ENCODE results near the gene MAP4K4.

The MAP4K4 gene

GRCh38 chr2:101684313-101684712 is 13.2 kb upstream of the MAP4K4 start:
- no peak for TF ChIP-seq CTCF (IDR thresholded peaks at IDR 0.05; ENCODE audit: low read depth, low read length, missing control alignments)
- H3K4me3 ChIP-seq (ENCODE audit: low read depth, low read length) = no peak overlapping the region
- no peak for DNase-seq
- H3K36me3 ChIP-seq (replicated peaks) = no peaks in the 10 kb centered on the region
- H3K27me3 ChIP-seq (replicated peaks) = no peaks in the 10 kb centered on the region
- no peak overlapping the region for H3K27ac ChIP-seq
- in situ Hi-C loops (cut with HindIII; ENCODE audit: low pct_ligation_motif_present, low sequenced_read_pairs) = no loop called here

GRCh38 chr2:101688261-101688660 is 9.2 kb upstream of the MAP4K4 start:
- TF ChIP-seq CTCF (IDR thresholded peaks at IDR 0.05; ENCODE audit: low read depth, low read length, missing control alignments) = no peak
- in situ Hi-C loops (cut with HindIII; ENCODE audit: low pct_ligation_motif_present, low sequenced_read_pairs) = no loop called here
- Histone ChIP-seq H3K27ac (no peak overlapping the region), H3K4me3 (ENCODE audit: low read depth, low read length) (no peak overlapping the region), H3K27me3 (replicated peaks) (no peaks in the 10 kb centered on the region), H3K36me3 (replicated peaks) (no peaks in the 10 kb centered on the region)
- DNase-seq = no peak

- DNase-seq = no peak
- Histone ChIP-seq H3K36me3 (replicated peaks) (no peaks in the 10 kb centered on the region), H3K4me3 (ENCODE audit: low read depth, low read length) (no peak overlapping the region), H3K27ac (no peak overlapping the region), H3K27me3 (replicated peaks) (no peaks in the 10 kb centered on the region)
- no peak for TF ChIP-seq CTCF (IDR thresholded peaks at IDR 0.05; ENCODE audit: low read depth, low read length, missing control alignments)
- in situ Hi-C loops (cut with HindIII; ENCODE audit: low pct_ligation_motif_present, low sequenced_read_pairs) = no loop called here
Observed at GRCh38 chr2:101689114-101689825, 8.2 kb upstream of the MAP4K4 start.

GRCh38 chr2:101690547-101691152 is 6.9 kb upstream of the MAP4K4 start:
- H3K36me3 ChIP-seq (replicated peaks) = no peaks in the 10 kb centered on the region
- H3K4me3 ChIP-seq (ENCODE audit: low read depth, low read length) = no peak overlapping the region
- in situ Hi-C loops (cut with HindIII; ENCODE audit: low pct_ligation_motif_present, low sequenced_read_pairs) = no loop called here
- DNase-seq = no peak
- H3K27ac ChIP-seq = no peak overlapping the region
- H3K27me3 ChIP-seq (replicated peaks) = no peaks in the 10 kb centered on the region
- TF ChIP-seq CTCF (IDR thresholded peaks at IDR 0.05; ENCODE audit: low read depth, low read length, missing control alignments) = no peak

GRCh38 chr2:101692041-101692440 is 5.5 kb upstream of the MAP4K4 start:
- Histone ChIP-seq H3K4me3 (ENCODE audit: low read depth, low read length) (no peak overlapping the region), H3K27ac (no peak overlapping the region), H3K27me3 (replicated peaks) (no peaks in the 10 kb centered on the region), H3K36me3 (replicated peaks) (no peaks in the 10 kb centered on the region)
- DNase-seq = no peak
- no peak for TF ChIP-seq CTCF (IDR thresholded peaks at IDR 0.05; ENCODE audit: low read depth, low read length, missing control alignments)
- in situ Hi-C loops (cut with HindIII; ENCODE audit: low pct_ligation_motif_present, low sequenced_read_pairs) = no loop called here

Data from brain microvascular endothelial cell (primary cell).